GDM1 (cell line): Measurements from ENCODE around the gene PATJ.

Source experiments
- DNase-seq: peaks from one replicate; lab custom pipeline; 2025; lab: John Stamatoyannopoulos, UW

The PATJ gene

DNA sequence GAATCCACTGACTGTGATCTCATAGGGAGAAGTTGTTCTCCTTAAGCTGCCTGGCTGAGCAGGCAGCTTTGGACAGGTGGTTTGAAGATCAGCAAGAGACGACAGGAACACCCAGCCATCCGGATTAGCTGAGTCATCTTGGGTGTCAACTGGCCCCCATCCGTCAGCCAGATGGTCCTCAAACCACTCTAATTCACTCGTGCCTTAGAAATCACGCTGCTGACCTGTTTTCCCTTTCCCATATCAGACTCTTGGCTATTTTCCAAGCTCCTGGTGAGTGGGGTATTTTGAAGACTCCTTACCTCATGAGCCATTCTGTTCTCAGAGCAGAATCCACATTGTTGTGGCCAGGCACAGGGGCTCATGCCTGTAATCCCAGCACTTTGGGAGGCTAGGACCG lies 303.3 kb downstream of the PATJ start:
- no peak for DNase-seq

DNA sequence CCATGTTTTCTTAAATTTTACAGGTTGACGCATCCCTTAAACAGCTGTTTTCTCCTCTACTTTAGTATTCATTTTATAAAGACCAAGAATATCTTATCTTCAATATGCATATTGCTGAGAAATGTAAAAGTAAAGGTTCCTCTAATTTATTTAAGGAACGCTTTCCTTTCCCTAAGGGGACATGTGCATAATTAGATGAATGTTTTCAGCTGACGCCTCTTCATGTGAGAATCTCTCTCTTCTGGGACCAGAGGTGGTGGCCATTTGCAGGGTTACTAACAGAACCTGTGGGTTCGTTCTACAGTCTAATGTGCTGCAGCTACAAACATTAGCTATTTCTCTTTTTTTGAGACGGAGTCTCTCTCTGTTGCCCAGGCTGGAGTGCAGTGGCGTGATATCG lies 304.6 kb downstream of the PATJ start:
- DNase-seq = no peak

DNA sequence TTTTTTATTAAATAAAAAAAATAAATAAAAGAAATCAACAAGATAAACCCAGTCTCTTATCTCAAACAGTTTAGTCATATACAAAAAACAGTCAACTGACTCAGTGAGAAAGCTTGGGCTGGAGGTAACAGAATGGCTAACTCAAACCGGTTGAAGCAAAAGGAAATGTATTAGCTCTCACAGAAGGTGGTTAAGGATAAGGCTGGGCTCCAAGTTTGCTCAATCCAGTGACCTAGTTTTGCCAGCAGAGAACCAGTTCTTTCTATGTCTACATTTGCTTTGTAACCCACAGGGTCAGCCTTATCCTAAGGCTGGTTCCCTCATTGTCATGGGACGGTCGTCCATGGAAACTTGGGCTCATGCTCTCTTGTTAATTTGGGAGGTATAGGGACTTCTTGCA lies 307.9 kb downstream of the PATJ start:
- no peak for DNase-seq

DNA sequence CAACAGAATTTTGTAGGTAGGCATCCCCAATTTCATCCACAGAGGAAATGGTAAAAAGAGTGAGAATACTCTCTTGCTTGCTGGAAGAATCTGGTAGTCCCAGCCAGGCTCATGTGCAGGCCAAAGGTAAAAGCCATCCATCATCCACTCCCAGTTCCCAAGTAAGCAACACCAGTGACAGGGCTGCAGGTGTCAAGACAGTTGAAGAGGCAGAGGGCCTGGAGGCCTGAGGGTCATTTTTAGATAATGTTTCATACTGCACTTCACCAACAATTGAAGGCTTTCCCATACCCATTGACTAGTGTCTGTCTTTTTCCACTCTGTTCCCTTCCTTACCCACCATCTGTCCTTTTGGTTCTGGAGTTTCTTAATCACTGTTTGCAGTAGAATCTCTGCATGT lies 310.7 kb downstream of the PATJ start:
- no peak for DNase-seq

DNA sequence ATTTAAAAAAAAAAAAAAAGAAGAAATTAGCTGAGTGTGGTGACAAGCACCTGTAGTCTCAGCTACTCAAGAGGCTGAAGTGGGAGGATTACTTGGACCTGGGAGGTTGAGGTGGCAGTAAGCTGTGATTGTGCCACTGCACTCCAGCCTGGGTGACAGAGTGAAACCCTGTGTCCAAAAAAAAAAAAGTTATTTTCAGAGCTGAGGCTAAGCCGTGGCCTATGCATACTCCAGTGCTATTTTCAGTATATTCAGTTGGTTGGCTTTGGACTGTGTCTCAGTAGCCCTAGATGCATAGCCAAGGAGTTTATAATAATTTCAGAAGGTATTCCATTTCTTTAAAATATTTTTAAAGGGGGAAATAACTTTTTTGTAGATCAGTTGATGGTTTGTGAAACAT lies 311.9 kb downstream of the PATJ start:
- no peak for DNase-seq

DNA sequence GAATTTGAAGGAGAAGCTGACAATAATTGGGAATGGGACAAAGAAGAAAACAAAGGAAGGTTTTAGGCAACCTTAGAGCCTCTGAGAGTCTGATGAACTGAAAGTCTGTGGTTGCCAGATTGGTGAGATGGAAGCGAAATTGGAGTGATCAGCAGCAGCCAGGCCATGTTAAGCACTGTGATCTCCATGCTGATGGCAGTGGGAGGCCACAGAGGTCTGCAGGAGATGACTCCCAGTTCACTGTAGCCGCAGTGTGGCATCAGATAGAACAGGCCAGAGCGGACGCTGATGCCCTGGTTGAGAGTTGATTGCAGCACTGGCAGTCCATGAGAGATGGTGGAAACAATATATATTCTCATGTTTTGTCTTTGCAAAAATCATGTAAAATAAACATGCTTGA lies 314.9 kb downstream of the PATJ start:
- DNase-seq = no peak

DNA sequence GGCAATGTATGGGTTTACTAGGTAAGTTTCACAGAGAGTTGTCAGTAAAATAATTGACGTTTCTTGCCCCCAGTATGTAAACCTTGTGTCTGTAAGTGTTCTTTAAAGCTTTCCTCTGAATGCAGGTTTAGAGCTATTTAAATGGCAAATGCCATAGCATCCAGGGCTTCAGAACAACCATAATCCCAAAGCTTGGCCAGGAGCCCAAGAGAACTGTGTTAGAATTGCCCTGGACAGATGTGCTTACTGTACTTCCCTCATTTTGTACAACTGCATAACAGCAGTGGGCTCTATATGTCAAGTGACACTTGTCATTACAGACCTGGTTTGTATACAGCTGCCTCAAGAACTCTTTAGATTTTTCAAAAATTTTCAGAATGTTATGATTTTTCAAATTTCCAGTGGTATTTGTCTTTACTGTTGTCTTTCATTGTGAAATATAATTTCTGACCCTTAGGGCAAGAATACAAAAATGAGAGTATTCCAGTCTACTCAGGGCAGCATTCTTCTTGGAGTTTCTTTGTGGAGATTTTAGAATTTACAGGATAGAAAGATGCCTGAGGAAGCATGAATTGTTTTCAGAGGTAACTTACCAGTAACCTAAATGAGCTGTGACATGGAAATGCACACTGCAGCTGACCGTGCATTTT lies 315.5 kb downstream of the PATJ start:
- DNase-seq = no peak

DNA sequence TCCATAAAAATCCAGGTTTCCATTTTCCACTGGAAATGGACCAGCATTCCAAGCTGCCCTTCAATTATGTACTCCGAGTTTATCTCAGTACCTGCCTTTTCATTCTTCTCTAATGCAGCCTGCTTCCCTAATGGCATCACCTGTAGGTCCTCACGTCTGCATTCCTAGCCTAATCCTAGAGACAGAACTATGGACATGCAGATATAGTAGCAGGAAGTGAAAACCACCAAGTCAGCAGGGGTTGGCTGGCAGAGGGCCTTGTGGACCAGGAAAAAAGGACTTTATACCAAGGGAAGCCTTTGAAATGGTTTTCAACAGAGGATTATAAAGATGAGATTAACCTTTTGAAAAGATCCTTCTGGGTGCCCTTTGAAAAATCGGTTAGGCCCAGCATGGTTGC lies 316.7 kb downstream of the PATJ start:
- no peak for DNase-seq

DNA sequence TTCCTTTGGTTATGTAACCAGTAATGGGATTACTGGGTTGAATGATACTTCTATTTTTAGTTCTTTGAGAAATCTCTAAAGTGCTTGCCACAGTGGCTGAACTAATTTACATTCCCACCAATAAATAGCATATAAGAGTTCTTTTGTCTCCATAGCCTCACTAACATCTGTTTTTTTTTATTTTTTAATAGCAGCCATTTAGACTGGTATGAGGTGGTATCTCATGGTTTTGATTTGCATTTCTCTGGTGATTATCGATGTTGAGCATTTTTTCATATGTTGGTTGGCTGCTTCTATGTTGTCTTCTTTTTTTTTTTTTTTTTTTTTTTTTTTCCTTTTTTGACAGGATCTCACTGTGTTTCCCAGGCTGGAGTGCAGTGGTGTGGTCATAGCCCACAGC lies 319.8 kb downstream of the PATJ start:
- no peak for DNase-seq

DNA sequence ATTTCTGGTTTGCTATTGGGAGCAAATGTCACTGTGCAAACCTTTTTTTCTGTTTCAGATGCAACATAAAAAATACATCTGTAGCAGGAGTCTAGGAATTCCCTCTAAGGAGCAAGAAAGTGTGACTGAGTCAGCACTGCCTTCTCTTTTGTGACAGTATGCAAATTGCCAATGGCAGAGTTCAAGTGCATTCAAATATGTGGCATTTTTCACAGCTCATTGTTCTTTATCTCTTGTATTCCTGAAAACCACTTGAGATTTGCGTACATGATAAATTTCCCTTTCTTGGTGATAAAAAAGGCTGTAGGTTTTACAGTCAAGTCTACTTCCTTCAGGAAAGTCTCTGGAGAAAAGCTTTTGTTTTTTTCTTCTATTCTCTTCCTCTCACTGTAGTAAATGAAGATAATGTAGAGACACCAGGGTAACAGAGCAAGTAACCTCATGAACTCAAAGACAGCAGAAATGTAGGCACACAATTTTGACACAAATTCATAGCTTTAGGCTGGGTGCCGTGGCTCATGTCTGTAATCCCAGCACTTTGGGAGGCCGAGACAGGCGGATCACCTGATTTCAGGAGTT lies 322.6 kb downstream of the PATJ start:
- DNase-seq = no peak

DNA sequence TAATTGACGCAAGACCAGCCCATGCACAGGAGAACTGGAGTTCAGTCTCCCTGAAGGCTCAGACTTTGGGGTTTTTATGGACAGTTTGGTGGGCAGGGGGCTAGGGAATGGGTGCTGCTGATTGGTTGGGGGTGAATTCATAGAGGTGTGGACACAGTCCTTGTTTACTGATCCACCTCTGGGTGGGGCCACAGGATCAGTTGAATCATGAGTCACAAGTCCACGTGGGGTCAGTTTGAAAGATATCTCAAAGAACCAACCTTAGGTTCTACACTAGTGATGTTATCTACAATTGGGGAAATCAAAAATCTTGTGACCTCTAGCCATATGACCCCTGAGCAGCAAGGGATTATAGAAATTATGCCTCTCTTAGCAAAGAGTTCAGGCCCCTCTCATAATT lies 324.4 kb downstream of the PATJ start:
- no peak for DNase-seq

DNA sequence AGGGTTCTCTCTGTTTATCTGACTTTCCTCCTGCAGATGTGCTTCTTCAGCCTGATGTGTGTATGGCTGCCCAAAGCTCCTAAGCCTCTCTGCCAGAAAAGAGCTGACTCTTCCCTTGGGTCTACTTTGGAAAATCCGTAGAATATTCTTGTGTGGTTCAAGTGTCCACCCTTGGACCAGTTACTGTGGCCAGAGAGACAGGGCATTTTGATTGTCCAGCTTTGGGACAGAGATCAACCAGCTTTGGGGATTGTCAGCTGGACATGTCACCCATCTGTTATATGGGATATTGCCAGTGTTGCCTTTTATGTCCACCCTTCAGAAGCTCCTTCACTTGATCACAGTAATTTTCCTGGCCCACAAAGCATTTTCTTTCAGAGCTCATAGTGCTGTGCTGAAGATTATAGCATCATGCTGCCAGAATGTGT lies 326.1 kb downstream of the PATJ start:
- DNase-seq = no peak

DNA sequence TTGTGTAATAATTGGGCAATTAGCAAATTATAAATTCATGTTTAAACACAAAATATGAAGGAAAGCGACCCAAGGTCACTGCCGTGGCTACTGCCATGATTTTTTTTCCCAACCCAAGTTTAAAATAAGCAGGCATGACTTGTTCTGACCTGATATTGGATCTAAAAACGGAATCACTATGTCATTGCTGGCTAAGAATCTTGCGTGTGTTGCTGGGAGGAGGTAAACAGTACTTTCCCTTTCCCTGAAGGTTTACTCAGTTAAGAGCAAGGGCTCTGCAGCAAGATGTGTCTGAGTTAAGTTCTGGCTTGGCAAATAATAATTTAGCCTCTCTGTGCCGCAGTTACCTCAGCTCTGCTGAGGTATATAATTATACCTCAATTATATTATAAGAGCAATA lies 326.7 kb downstream of the PATJ start:
- no peak for DNase-seq

DNA sequence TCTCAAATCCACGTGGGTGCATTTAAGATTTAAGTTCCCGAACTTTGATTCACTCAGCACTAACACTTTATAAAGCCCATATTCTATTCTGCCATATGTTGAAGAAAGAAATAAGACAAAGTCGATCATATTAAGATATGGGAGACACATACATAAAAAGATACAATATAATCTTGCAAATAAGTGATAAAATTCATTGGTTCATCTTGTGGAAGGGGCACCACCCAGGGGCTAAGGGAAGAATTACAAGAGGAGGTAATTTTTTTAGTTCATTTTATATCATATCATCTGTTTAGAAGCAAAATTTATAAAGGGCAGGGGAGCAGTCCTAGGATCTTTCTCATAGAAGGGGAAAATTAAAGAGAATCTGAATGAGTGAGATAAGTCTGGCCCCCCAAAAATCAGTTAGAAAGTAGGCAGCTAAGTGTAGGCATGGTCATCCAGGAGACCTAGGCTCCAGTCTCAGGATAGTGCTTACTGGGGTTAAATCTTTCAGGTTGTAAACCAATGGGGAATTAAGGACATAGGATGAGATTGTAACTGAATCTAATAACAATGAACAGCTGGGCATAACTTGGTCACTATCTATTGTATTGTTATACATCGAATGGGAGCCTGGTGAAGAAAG lies 328.2 kb downstream of the PATJ start:
- no peak for DNase-seq

DNA sequence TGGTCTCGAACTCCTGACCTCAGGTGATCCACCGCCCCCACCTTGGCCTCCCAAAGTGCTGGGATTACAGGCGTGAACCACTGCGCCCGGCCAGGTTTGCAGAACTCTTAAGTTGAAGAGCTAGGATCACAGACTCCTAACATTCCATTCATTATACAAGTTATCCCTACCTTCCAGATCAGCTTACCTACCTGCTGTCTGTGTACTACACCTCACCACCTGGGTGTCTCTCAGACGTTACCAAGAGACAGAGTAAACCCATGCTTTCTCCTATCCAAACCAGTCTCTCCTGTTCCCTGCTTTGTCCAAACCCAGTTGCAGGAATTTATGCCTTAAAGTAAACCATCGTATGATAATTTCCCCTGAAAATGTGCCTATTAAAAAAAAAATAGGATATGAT lies 329.4 kb downstream of the PATJ start:
- DNase-seq = no peak

DNA sequence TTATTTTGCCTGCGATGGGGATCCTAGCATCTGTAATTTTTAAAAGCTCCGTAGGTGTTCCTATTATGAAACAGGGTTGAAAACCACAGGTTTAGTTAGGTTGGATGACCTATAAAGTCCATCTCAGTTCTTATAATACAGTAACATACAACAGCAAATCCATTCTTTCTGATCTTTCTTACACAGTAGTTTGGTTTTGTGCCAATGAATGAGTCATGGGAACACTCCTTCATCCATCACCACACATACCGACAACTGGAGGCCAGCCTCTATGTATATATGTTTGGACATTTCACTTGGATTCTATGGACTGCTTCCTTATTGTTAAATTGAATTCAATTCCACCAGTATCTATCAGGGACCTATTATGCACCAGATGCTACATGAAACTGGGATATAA lies 334.0 kb downstream of the PATJ start:
- no peak for DNase-seq

DNA sequence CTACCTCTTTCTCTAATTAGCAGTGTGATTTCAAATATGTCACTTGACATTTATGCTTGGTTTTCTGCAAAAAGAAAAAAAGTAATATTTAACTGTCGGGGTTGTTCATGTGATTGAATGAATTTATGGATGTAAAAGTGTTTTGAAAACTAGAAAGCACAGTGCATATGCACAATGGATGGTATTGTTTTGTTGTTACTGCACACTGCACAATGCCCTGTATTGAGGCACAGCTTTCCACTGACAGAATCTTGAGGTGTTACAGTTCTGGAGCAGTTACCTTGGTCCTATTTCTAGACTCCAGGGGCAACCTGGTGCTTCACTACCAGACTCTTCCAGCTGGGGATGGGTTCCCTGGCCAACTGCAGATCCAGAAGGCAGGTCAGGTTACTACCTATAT lies 335.5 kb downstream of the PATJ start:
- DNase-seq = no peak

DNA sequence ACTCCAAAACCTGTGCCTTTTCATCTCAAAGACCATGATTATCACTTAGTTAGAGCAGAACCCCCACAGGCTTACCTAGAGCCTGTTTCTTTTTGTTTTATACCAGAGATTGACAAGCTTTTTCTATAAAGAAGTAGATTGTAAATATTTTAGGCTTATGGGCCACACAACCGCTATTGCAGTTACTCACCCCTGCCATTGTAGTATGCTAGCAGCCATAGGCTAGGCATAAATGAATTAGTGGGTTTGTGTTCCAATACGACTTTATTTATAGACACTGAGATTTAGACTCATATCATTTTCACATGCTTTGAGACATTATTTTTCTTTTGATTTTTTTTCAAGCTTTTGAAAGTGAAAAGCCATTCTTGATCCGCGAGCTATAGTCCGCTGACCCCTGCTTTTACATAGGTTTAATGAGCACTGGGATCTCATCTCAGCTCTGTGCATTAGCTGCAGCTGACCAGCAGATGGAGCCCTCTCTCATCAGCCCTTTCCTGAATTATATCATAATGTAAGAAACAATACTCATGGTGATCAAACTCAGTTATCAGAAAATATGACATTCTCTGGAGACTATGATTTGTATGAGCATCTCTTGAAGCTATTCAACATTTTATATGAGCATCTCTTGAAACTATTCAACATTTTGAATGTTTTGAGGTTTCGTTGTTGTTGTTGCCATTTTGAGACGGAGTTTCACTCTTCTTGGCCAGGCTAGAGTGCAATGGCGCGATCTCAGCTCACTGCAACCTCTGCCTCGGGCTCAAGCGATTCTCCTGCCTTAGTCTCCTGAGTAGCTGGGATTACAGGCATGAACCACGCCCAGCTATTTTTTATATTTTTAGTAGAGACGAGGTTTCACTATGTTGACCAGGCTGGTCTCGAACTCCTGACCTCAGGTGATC lies 340.4 kb downstream of the PATJ start:
- DNase-seq = peak; percentile 14

DNA sequence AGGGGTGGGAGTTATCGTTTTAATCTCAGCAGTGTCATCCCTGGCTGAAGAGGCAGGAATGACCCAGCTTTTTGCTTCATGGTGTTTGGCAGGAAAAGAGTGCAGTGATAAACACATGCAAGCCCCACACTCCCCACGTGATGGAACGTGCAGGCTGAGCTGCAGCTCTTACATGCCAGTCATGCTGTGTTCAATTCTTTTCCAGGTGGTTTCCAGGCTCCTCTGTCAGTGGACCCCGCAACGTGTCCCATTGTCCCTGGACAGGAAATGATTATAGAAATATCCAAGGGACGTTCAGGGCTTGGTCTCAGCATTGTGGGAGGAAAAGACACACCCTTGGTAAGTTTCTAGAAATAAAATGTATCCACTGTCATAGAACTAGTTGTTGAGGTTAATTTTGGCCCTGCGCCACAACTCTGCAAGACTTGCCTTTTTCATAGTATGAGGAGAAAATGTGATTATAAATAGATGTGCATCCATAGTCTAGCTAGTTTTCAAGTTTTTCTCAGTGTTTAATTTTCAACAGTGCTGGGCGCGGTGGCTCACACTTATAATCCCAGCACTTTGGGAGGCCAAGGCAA lies 342.1 kb downstream of the PATJ start:
- DNase-seq = no peak

DNA sequence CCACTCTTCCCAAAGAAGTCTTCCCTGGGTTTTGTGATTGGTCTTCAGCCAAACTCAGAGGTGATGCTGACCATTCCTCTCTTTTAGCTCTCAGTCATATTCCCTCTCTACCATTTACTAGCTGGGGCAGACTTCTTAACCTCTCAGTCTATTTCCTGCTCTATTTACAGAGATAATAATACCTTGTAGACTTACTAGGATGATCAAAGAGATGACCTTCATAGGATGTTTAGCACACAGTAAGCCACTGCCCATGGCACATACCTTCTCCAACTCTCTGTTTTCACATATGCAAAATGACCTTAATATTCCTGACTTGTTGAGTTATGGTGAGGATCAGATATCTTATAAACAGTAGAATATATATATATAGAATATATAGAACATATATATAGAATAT lies 346.2 kb downstream of the PATJ start:
- no peak for DNase-seq

DNA sequence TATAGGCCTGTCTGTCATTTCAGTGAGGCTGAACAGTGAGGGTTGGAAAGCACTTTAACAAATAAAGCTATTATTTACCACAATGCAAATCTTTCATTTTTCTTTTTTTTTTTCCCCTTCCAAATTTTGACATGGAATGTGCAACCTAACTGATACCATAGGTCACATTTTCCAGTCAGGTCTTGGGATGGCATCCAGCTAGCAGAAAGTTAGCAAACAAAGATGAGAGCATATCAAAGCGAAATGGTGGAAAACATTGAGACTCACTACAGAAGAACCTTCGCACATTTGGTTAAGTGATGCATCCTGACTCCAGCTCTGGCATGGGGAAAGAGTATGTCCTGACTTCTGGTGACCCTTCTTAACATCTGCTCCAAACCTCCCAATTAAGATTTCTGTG lies 347.3 kb downstream of the PATJ start:
- no peak for DNase-seq

DNA sequence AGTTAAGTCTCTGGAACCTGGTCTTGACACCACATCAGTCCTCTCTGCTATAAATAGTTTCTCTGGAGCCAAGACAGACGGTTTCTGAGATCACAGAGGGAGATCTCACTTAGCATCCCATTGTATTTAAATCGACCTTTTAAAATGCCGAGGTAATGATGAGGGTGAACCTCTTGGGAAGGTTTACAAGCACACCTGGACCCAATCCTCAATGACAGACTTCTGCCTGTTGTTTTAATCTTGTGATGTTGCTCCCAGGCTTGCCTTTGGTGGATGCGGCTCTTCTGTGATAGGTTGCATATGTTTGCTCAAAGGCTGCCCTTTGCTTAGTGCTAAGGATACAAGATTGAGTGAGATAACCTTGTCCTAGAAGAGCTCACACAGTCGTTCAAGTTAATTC lies 347.7 kb downstream of the PATJ start:
- no peak for DNase-seq

DNA sequence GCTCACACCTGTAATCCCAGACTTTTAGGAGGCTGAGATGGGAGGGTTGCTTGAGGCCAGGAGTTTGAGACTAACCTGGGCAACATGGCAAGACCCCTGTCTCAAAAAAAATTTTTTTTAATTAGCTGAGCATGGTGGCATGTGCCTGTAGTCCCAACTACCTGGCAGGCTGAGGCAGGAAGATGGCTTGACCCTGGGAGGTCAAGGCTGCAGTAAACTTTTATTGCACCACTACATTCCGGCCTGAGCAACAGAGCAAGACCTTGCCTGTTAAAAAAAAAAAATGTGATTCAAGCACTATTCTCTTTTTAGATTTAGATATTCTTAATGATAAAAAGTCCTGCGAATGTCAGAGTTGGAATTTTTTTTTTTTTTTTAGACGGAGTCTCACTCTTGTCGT lies 349.8 kb downstream of the PATJ start:
- DNase-seq = no peak
